PC-3 (cell line): ENCODE results near the gene ERP27. TPM values are rescaled to one million over a fixed set of nuclear protein-coding genes. Genes with fewer than 3 reads are reported as not detected.

Source experiments
- ATAC-seq: fragments of 200-7000 bp; cut with Tn5 transposase; 2 replicates; pipeline ENCODE4 v1.9.1; 2020; ENCODE audit warnings: mild to moderate bottlenecking, moderate library complexity
- BruUV-seq: library from RNA; stranded (reverse); fragments of 400-500 nt; replicated peaks from 2 replicates; lab custom pipeline; 2021; lab: Mats Ljungman, UMichigan
- CTCF ChIA-PET: fragments of 300-600 bp; sonication (Branson Sonifier 250); formaldehyde crosslinking; loops from one replicate; lab custom pipeline; 2022; ENCODE audit warnings: antibody characterized with exemption; lab: Charles Lee
- POLR2A ChIA-PET: fragments of 300-600 bp; sonication (Branson Sonifier 250); formaldehyde crosslinking; loops from one replicate; lab custom pipeline; 2022; ENCODE audit warnings: antibody characterized with exemption; ENCODE audit not compliant: unreplicated experiment; lab: Charles Lee
- DNase-seq: peaks from one replicate; pipeline ENCODE4 v3.0.0-alpha.2; 2015
- H2AFZ ChIP-seq: fragments of 300-600 bp; sonication (generic); 2 replicates; pipeline ENCODE4 v1.6.0; 2016; ENCODE audit warnings: antibody characterized with exemption, low read length
- H3F3A ChIP-seq: fragments of 300-600 bp; sonication (generic); one replicate; pipeline ENCODE4 v1.6.0; 2017; ENCODE audit warnings: antibody characterized with exemption, low read length, control low read depth, mild to moderate bottlenecking; ENCODE audit not compliant: unreplicated experiment
- H3K27ac ChIP-seq: fragments of 300-600 bp; sonication (generic); 2 replicates; pipeline ENCODE4 v1.5.1; 2016; ENCODE audit warnings: mild to moderate bottlenecking, low read length
- H3K27me3 ChIP-seq: fragments of 300-600 bp; sonication (generic); 2 replicates; pipeline ENCODE4 v1.6.1; 2016; ENCODE audit warnings: low read length, mixed read lengths
- H3K36me3 ChIP-seq: fragments of 300-600 bp; sonication (generic); 2 replicates; pipeline ENCODE4 v1.6.1; 2016; ENCODE audit warnings: low read depth, mixed run types, low read length, mixed read lengths
- H3K4me1 ChIP-seq: fragments of 300-600 bp; sonication (generic); 2 replicates; pipeline ENCODE4 v1.5.1; 2016; ENCODE audit warnings: low read length; ENCODE audit not compliant: insufficient read depth
- H3K4me2 ChIP-seq: fragments of 300-600 bp; sonication (generic); 2 replicates; pipeline ENCODE4 v1.6.0; 2016; ENCODE audit warnings: low read length
- H3K4me3 ChIP-seq: fragments of 300-600 bp; sonication (generic); 2 replicates; pipeline ENCODE4 v1.5.1; 2016; ENCODE audit warnings: mild to moderate bottlenecking, low read length, mixed read lengths
- H3K79me2 ChIP-seq: fragments of 300-600 bp; sonication (generic); 2 replicates; pipeline ENCODE4 v1.6.1; 2017; ENCODE audit warnings: low read length, mixed read lengths
- H3K9ac ChIP-seq: fragments of 300-600 bp; sonication (generic); 2 replicates; pipeline ENCODE4 v1.6.0; 2016; ENCODE audit warnings: mild to moderate bottlenecking, low read length
- H3K9me2 ChIP-seq: fragments of 300-600 bp; sonication (generic); replicated peaks from 2 replicates; pipeline ENCODE4 v1.6.1; 2016; ENCODE audit warnings: mixed run types, low read length, mixed read lengths
- H3K9me3 ChIP-seq: fragments of 300-600 bp; sonication (generic); 2 replicates; pipeline ENCODE4 v1.6.1; 2016; ENCODE audit warnings: low read length, mixed read lengths
- H4K20me1 ChIP-seq: fragments of 300-600 bp; sonication (generic); 2 replicates; pipeline ENCODE4 v1.6.1; 2016; ENCODE audit warnings: low read length, mixed read lengths
- EZH2 ChIP-seq: fragments of 300-600 bp; sonication (generic); IDR thresholded peaks from one replicate; pipeline ENCODE4 v1.6.1; 2017; ENCODE audit warnings: antibody characterized with exemption, mild to moderate bottlenecking, low read length; ENCODE audit not compliant: unreplicated experiment
- EZH2phosphoT487 ChIP-seq: fragments of 300-600 bp; sonication (generic); IDR thresholded peaks from 2 replicates; pipeline ENCODE4 v1.6.1; 2018; ENCODE audit warnings: mild to moderate bottlenecking, antibody characterized with exemption, low read length, borderline replicate concordance
- intact Hi-C: fragments of 100-400 bp; cut with micrococcal nuclease; formaldehyde crosslinking; loops from 2 replicates; pipeline ENCODE4 v1.9.0; 2023
- total RNA-seq: library from RNA; depleted of rRNA; stranded (reverse); fragments of >200 nt; gene quantifications from 2 replicates; pipeline ENCODE4 v1.2.3, GENCODE V29; 2014
- TF ChIP-seq, protein P1 (sequence below): fragments of 300-600 bp; sonication (generic); conservative IDR thresholded peaks from 2 replicates; pipeline ENCODE4 v1.5.1; 2017; ENCODE audit warnings: antibody characterized with exemption, low read depth, mild to moderate bottlenecking, low read length

ERP27 gene
- total RNA-seq, 1 experiment from 2014 or later, result not detected

GRCh38 chr12:14927267-14927666 lies 11.1 kb downstream of the ERP27 start:
- ChIA-PET POLR2A (no interaction called here), CTCF (no interaction called here)
- Histone ChIP-seq H3K9ac (no peak overlapping the region), H4K20me1 (no peaks in the 10 kb centered on the region), H2AFZ (no peak overlapping the region), H3K9me2 (no peaks in the 10 kb centered on the region), H3K36me3 (no peaks in the 10 kb centered on the region), H3K27ac (no peak overlapping the region), H3K4me2 (no peak overlapping the region), H3K9me3 (no peaks in the 10 kb centered on the region), H3K79me2 (no peaks in the 10 kb centered on the region), H3K4me3 (no peak overlapping the region), H3K27me3 (no peaks in the 10 kb centered on the region), H3K4me1 (peaks cover 37% of the 10 kb centered on the region), H3F3A (no peaks in the 10 kb centered on the region)
- no TSS peak for BruUV-seq
- intact Hi-C loops, result no loop called here
- ATAC-seq (no peak), DNase-seq (no peak)
- TF ChIP-seq EZH2phosphoT487 (no peak), EZH2 (no peak)
- TF ChIP-seq, protein P1, sequence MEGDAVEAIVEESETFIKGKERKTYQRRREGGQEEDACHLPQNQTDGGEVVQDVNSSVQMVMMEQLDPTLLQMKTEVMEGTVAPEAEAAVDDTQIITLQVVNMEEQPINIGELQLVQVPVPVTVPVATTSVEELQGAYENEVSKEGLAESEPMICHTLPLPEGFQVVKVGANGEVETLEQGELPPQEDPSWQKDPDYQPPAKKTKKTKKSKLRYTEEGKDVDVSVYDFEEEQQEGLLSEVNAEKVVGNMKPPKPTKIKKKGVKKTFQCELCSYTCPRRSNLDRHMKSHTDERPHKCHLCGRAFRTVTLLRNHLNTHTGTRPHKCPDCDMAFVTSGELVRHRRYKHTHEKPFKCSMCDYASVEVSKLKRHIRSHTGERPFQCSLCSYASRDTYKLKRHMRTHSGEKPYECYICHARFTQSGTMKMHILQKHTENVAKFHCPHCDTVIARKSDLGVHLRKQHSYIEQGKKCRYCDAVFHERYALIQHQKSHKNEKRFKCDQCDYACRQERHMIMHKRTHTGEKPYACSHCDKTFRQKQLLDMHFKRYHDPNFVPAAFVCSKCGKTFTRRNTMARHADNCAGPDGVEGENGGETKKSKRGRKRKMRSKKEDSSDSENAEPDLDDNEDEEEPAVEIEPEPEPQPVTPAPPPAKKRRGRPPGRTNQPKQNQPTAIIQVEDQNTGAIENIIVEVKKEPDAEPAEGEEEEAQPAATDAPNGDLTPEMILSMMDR, result no peak

DNA sequence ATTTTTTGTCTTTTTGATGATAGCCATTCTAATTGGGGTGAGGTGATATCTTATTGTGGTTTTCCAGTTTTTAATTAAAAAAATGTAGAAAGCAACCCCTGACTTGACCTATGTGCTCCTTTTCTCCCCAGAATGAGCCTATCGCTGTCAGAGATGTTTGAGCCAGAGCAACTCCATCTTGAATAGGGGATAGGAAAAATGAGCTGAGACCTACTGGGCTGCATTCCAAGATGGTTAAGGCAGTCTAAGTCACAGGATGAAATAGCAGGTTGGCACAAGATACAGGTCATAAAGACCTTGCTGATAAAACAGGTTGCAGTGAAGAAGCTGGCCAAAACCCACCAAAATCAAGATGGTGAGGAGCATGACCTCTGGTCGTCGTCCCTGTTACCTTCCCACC lies 13.8 kb downstream of the ERP27 start:
- Histone ChIP-seq H3K4me1 (peaks cover 14% of the 10 kb centered on the region), H3K9me3 (no peaks in the 10 kb centered on the region), H3K9me2 (no peaks in the 10 kb centered on the region), H4K20me1 (no peaks in the 10 kb centered on the region), H3K27me3 (no peaks in the 10 kb centered on the region), H3K9ac (no peak overlapping the region), H3K4me3 (no peak overlapping the region), H3K36me3 (no peaks in the 10 kb centered on the region), H2AFZ (no peak overlapping the region), H3K4me2 (no peak overlapping the region), H3F3A (no peaks in the 10 kb centered on the region), H3K27ac (no peak overlapping the region), H3K79me2 (no peaks in the 10 kb centered on the region)
- ChIA-PET CTCF (no interaction called here), POLR2A (no interaction called here)
- no TSS peak for BruUV-seq
- ATAC-seq (no peak), DNase-seq (no peak)
- intact Hi-C loops, result no loop called here
- TF ChIP-seq, protein P1, result no peak
- TF ChIP-seq EZH2phosphoT487 (no peak), EZH2 (no peak)

- BruUV-seq, result no TSS peak
Observed at GRCh38 chr12:14923944-14924343, 14.4 kb downstream of the ERP27 start.

More at GRCh38 chr12:14923944-14924343, 14.4 kb downstream of the ERP27 start:
- ATAC-seq (no peak), DNase-seq (no peak)
- Histone ChIP-seq H3K4me3 (no peak overlapping the region), H3K27ac (no peak overlapping the region), H4K20me1 (no peaks in the 10 kb centered on the region), H3K27me3 (no peaks in the 10 kb centered on the region), H3K4me1 (peaks cover 8% of the 10 kb centered on the region), H3K4me2 (no peak overlapping the region), H3F3A (no peaks in the 10 kb centered on the region), H3K9me3 (no peaks in the 10 kb centered on the region), H3K9me2 (no peaks in the 10 kb centered on the region), H3K9ac (no peak overlapping the region), H3K79me2 (no peaks in the 10 kb centered on the region), H3K36me3 (no peaks in the 10 kb centered on the region), H2AFZ (no peak overlapping the region)
- POLR2A ChIA-PET, result no interaction called here
- intact Hi-C loops, result no loop called here
- no peak for TF ChIP-seq EZH2
- TF ChIP-seq EZH2phosphoT487, result no peak
- TF ChIP-seq, protein P1, result no peak
- CTCF ChIA-PET, result no interaction called here
